Mesothelial cell of epicardium (in vitro differentiated cells): Measurements from ENCODE around the gene IKZF2. TPM values are rescaled to one million over a fixed set of nuclear protein-coding genes. Genes with fewer than 3 reads are reported as not detected.

ENCODE experiments used
- DNase-seq, 2 experiments: peaks; one replicate each; pipeline ENCODE4 v3.0.0; 2021; ENCODE audit warnings: low spot score in 2 of 2; ENCODE audit not compliant: unreplicated experiment in 2 of 2
- H3K27ac Mint-ChIP-seq: 2 replicates; pipeline ENCODE4 v1.8.0; 2021; ENCODE audit warnings: mixed read lengths
- H3K27me3 Mint-ChIP-seq: 2 replicates; pipeline ENCODE4 v1.8.0; 2021; ENCODE audit warnings: low read depth, mixed read lengths
- H3K36me3 Mint-ChIP-seq: 2 replicates; pipeline ENCODE4 v1.8.0; 2021; ENCODE audit warnings: mixed read lengths
- H3K4me1 Mint-ChIP-seq: 2 replicates; pipeline ENCODE4 v1.8.0; 2021; ENCODE audit warnings: mixed read lengths
- H3K4me3 Mint-ChIP-seq: 2 replicates; pipeline ENCODE4 v1.8.0; 2021; ENCODE audit warnings: mild to moderate bottlenecking, moderate library complexity, mixed read lengths
- H3K9me3 Mint-ChIP-seq: 2 replicates; pipeline ENCODE4 v1.8.0; 2021; ENCODE audit warnings: mixed read lengths
- CTCF ChIP-seq: fragments of 200-600 bp; sonication (generic); IDR thresholded peaks from one replicate; pipeline ENCODE4 v1.5.0; 2021; ENCODE audit warnings: antibody characterized with exemption; ENCODE audit not compliant: unreplicated experiment
- total RNA-seq: library from RNA; stranded (reverse); gene quantifications from 3 replicates; pipeline ENCODE4 v1.2.1, GENCODE V29; 2021

Gene IKZF2
- total RNA-seq, 1 donor from 2014 or later = 44.8 TPM

- TF ChIP-seq CTCF = no peak
- no peaks in the 10 kb centered on the region for H3K27me3 Mint-ChIP-seq
- H3K9me3 Mint-ChIP-seq = no peaks in the 10 kb centered on the region
- no peak for DNase-seq
- H3K27ac Mint-ChIP-seq = peak overlapping the region; percentile 89
- H3K4me3 Mint-ChIP-seq = peak overlapping the region; percentile 76
- peaks cover 59% of the 10 kb centered on the region for H3K4me1 Mint-ChIP-seq
- H3K36me3 Mint-ChIP-seq = no peaks in the 10 kb centered on the region
Measured at GRCh38 chr2:213152888-213153287, 1.5 kb upstream of the IKZF2 start.

- DNase-seq = peak; percentile 50 to 75
- TF ChIP-seq CTCF = peak; percentile 22
- H3K4me1 Mint-ChIP-seq = peaks cover 59% of the 10 kb centered on the region
- no peaks in the 10 kb centered on the region for H3K9me3 Mint-ChIP-seq
- peak overlapping the region; percentile 76 for H3K4me3 Mint-ChIP-seq
- H3K27ac Mint-ChIP-seq = peak overlapping the region; percentile 89
- H3K36me3 Mint-ChIP-seq = no peaks in the 10 kb centered on the region
- no peaks in the 10 kb centered on the region for H3K27me3 Mint-ChIP-seq
Measured at GRCh38 chr2:213152065-213152794, 818 bp upstream of the IKZF2 start.

- Mint-ChIP-seq H3K27me3 (no peaks in the 10 kb centered on the region), H3K36me3 (no peaks in the 10 kb centered on the region), H3K27ac (peak overlapping the region; percentile 95), H3K4me3 (peak overlapping the region; percentile 88), H3K4me1 (peaks cover 56% of the 10 kb centered on the region), H3K9me3 (no peaks in the 10 kb centered on the region)
- DNase-seq = no peak
- TF ChIP-seq CTCF = no peak
Measured at GRCh38 chr2:213150315-213151097, 906 bp downstream of the IKZF2 start.

GRCh38 chr2:213149949-213150314 is 1.5 kb downstream of the IKZF2 start:
- no peaks in the 10 kb centered on the region for H3K36me3 Mint-ChIP-seq
- peaks cover 60% of the 10 kb centered on the region for H3K4me1 Mint-ChIP-seq
- H3K27ac Mint-ChIP-seq = peak overlapping the region; percentile 95
- no peak for DNase-seq
- no peaks in the 10 kb centered on the region for H3K27me3 Mint-ChIP-seq
- no peak for TF ChIP-seq CTCF
- no peaks in the 10 kb centered on the region for H3K9me3 Mint-ChIP-seq
- H3K4me3 Mint-ChIP-seq = peak overlapping the region; percentile 88

GRCh38 chr2:213149294-213149875 is 2.0 kb downstream of the IKZF2 start:
- Mint-ChIP-seq H3K4me1 (peaks cover 66% of the 10 kb centered on the region), H3K9me3 (no peaks in the 10 kb centered on the region), H3K27ac (peak overlapping the region; percentile 95), H3K27me3 (no peaks in the 10 kb centered on the region), H3K4me3 (peak overlapping the region; percentile 88), H3K36me3 (no peaks in the 10 kb centered on the region)
- DNase-seq = no peak
- TF ChIP-seq CTCF = no peak
